ENCODE data around the gene CBX1.
A peak's percentile ranks its signal among the peaks of the same experiment; 100 is the strongest.

DNA sequence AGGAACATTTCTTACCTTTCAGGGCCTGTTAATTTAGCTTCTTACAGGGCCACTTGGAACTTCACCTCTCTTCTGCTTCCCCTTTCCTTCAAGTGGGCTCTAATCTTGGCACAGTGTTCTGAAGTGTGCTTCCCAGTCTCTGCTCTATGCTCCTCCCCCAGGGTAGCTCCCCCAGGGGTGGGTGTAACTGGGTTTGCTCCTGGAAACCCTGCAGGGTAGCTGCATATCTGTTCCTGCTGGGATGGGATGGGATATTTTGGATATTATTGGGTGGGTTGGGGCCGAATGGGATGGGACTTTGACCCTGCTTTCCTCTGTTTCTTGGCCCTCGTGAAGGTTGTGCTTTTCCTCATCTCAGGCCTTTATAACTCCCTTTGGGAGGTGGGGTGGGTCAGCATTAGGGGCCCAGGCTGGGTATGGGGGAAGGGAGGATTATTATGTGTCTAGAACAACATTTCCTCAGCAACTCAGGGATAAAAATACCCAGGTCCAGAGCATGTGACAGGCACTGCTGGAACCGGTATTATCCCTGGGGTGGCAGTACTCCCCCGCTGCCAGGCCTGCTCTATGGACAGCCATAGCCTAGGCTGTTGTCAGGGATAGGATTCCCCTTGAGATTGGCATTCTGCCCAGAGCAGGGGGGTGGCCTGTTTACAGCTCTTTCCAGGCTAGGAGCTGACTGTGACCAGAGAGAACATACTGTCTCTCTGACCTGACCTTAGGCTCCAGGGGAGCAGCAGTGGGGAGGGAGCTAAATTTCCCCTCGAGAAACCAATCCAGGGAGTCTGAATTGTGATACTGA is 48.1 kb downstream of the CBX1 start:
- no peak for TF ChIP-seq CTCF (IDR thresholded peaks at IDR 0.05)
- TF ChIP-seq POLR2A (IDR thresholded peaks at IDR 0.05) = no peak
- TF ChIP-seq POLR2AphosphoS5 (IDR thresholded peaks at IDR 0.05) = peak; percentile 37

All from prostate gland (tissue), 2 donors.